WTC11 (cell line): ENCODE results near the gene ACYP2.

Experiments used
- ATF1 ChIP-seq: sonication (generic); formaldehyde crosslinking; IDR thresholded peaks from 2 replicates; pipeline ENCODE4 v1.8.1; 2023; ENCODE audit warnings: mild to moderate bottlenecking, moderate library complexity, missing genetic modification reagents
- CREB1 ChIP-seq: sonication (generic); formaldehyde crosslinking; IDR thresholded peaks from 2 replicates; pipeline ENCODE4 v1.8.0; 2023; ENCODE audit warnings: mild to moderate bottlenecking, missing genetic modification reagents
- CTCF ChIP-seq: fragments of 200-600 bp; IDR thresholded peaks from 2 replicates; pipeline ENCODE4 v1.8.0; 2022; ENCODE audit warnings: antibody characterized with exemption
- ZNF671 ChIP-seq: fragments of 250-450 bp; sonication (Bioruptor Pico); IDR thresholded peaks from 2 replicates; pipeline ENCODE4 v1.8.0; 2021; ENCODE audit warnings: mild to moderate bottlenecking

- TF ChIP-seq CTCF (no peak), ATF1 (CRISPR knock-in tag) (no peak), ZNF671 (CRISPR knock-in tag) (no peak), CREB1 (no peak)
These were observed 131.7 kb downstream of the ACYP2 start for GRCh38 chr2:54247115-54247514.
